Measurements from ENCODE around the gene PERCC1.

The PERCC1 gene

GRCh38 chr16:1430759-1431496 is at the start of gene PERCC1:
PERCC1 (plus strand) TSS chr16:1431078; CDS start chr16:1432594, 1,516 bp downstream.
- DNase-seq (ENCODE audit: low read depth) = no peak
- no peak for TF ChIP-seq CTCF (IDR thresholded peaks at IDR 0.05; ENCODE audit: insufficient read depth, low read depth, low read length, missing control alignments)
- H3K4me3 ChIP-seq (ENCODE audit: low read depth, low read length) = no peak within 1 kb of the TSS

- no peak for DNase-seq (ENCODE audit: low read depth)
- TF ChIP-seq CTCF (IDR thresholded peaks at IDR 0.05; ENCODE audit: insufficient read depth, low read depth, low read length, missing control alignments) = no peak
- no peak overlapping the region for H3K4me3 ChIP-seq (ENCODE audit: low read depth, low read length)
Observed at GRCh38 chr16:1381612-1382406, 49.1 kb upstream of the PERCC1 start.

GRCh38 chr16:1383556-1383955 is 47.3 kb upstream of the PERCC1 start:
- no peak overlapping the region for H3K4me3 ChIP-seq (ENCODE audit: low read depth, low read length)
- no peak for TF ChIP-seq CTCF (IDR thresholded peaks at IDR 0.05; ENCODE audit: insufficient read depth, low read depth, low read length, missing control alignments)
- DNase-seq (ENCODE audit: low read depth) = no peak

- no peak for TF ChIP-seq CTCF (IDR thresholded peaks at IDR 0.05; ENCODE audit: insufficient read depth, low read depth, low read length, missing control alignments)
Observed at GRCh38 chr16:1385232-1385631, 45.6 kb upstream of the PERCC1 start.

GRCh38 chr16:1387331-1387730 is 43.5 kb upstream of the PERCC1 start:
- no peak for TF ChIP-seq CTCF (IDR thresholded peaks at IDR 0.05; ENCODE audit: insufficient read depth, low read depth, low read length, missing control alignments)
- H3K4me3 ChIP-seq (ENCODE audit: low read depth, low read length) = no peak overlapping the region
- no peak for DNase-seq (ENCODE audit: low read depth)

More at GRCh38 chr16:1385232-1385631, 45.6 kb upstream of the PERCC1 start:
- no peak overlapping the region for H3K4me3 ChIP-seq (ENCODE audit: low read depth, low read length)
- no peak for DNase-seq (ENCODE audit: low read depth)

GRCh38 chr16:1389762-1390161 is 41.1 kb upstream of the PERCC1 start:
- no peak for TF ChIP-seq CTCF (IDR thresholded peaks at IDR 0.05; ENCODE audit: insufficient read depth, low read depth, low read length, missing control alignments)
- no peak overlapping the region for H3K4me3 ChIP-seq (ENCODE audit: low read depth, low read length)
- no peak for DNase-seq (ENCODE audit: low read depth)
